ENCODE results near the gene ZNF667.
A peak's percentile ranks its signal among the peaks of the same experiment; 100 is the strongest.

Gene ZNF667

GRCh38 chr19:56393119-56394012 is 83.8 kb downstream of the ZNF667 start, which contains the start of gene ZNF582:
ZNF582 (minus strand) TSS chr19:56393534; CDS start chr19:56391752, 1,782 bp downstream.
- peak; percentile 76 to 85 (median 79) for DNase-seq
- peaks cover 8% of the 10 kb centered on the region for H3K9me3 ChIP-seq (ENCODE audit: control insufficient read depth, low read length)
- H3K27ac ChIP-seq (ENCODE audit: insufficient read depth, low read length, poor library complexity, severe bottlenecking): peak within 1 kb of the TSS; percentile 87

More at GRCh38 chr19:56393119-56394012, 83.8 kb downstream of the ZNF667 start, which contains the start of gene ZNF582:
- H3K36me3 ChIP-seq (ENCODE audit: control insufficient read depth, insufficient read depth, low read length): peaks cover 16% of the 10 kb centered on the region
- no peaks in the 10 kb centered on the region for H3K27me3 ChIP-seq (replicated peaks; ENCODE audit: control insufficient read depth, insufficient read depth, low read length, poor library complexity, severe bottlenecking)
- peak within 1 kb of the TSS; percentile 72 for H3K4me3 ChIP-seq (ENCODE audit: insufficient read depth, low read depth, low read length, poor library complexity, severe bottlenecking)
- H3K4me1 ChIP-seq (ENCODE audit: control insufficient read depth, insufficient read depth, low read length, poor library complexity, severe bottlenecking): no peaks in the 10 kb centered on the region

Measured in effector memory CD4-positive, alpha-beta T cell (primary cell).